ENCODE data around the gene MPST.
"Not testable (repeated sequence)": the region's sequence is repeated elsewhere in the genome, so short reads cannot be mapped to it uniquely, and the experiment has no call there.

Gene MPST

DNA sequence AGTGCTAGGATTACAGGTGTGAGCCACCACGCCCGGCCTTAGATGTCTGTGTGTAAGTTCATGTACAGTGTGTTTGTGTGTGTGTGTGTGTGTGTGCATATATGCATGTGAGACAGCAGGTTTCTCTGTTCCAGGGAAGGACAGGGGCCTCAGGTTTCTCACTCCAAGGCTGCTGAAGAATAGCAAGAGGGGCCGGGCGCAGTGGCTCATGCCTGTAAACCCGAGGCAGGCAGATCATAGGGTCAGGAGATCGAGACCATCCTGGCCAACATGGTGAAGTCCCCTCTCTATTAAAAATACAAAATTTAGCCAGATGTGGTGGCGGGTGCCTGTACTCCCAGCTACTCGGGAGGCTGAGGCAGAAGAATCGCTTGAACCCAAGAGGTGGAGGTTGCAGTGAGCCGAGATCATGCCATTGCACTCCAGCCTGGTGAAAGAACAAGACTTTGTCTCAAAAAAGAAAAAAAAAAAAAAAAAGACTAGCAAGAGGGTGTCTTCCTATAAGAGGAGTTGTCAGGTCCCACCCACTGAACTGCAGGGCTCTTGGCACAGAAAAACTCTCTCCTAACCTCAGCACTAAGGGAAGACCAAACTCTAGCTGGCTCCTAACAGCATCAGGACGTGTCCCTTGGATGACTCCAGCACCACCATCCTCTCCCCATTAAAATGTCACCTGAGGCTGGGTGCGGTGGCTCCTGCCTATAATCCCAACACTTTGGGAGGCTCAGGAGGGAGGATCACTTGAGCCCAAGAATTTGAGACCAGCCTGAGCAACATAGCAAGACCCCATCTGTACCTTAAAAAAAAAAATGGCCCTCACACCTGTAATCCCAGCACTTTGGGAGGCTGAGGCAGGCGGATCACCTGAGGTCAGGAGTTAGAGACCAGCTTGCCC lies 40.3 kb upstream of the MPST start:
- no peak for DNase-seq (ENCODE audit: low read depth)
- TF ChIP-seq, protein P1, sequence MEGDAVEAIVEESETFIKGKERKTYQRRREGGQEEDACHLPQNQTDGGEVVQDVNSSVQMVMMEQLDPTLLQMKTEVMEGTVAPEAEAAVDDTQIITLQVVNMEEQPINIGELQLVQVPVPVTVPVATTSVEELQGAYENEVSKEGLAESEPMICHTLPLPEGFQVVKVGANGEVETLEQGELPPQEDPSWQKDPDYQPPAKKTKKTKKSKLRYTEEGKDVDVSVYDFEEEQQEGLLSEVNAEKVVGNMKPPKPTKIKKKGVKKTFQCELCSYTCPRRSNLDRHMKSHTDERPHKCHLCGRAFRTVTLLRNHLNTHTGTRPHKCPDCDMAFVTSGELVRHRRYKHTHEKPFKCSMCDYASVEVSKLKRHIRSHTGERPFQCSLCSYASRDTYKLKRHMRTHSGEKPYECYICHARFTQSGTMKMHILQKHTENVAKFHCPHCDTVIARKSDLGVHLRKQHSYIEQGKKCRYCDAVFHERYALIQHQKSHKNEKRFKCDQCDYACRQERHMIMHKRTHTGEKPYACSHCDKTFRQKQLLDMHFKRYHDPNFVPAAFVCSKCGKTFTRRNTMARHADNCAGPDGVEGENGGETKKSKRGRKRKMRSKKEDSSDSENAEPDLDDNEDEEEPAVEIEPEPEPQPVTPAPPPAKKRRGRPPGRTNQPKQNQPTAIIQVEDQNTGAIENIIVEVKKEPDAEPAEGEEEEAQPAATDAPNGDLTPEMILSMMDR (IDR thresholded peaks at IDR 0.05; ENCODE audit: low read depth, low read length, missing control alignments): no peak
- H3K4me3 ChIP-seq (ENCODE audit: low read depth, low read length): no peak overlapping the region

DNA sequence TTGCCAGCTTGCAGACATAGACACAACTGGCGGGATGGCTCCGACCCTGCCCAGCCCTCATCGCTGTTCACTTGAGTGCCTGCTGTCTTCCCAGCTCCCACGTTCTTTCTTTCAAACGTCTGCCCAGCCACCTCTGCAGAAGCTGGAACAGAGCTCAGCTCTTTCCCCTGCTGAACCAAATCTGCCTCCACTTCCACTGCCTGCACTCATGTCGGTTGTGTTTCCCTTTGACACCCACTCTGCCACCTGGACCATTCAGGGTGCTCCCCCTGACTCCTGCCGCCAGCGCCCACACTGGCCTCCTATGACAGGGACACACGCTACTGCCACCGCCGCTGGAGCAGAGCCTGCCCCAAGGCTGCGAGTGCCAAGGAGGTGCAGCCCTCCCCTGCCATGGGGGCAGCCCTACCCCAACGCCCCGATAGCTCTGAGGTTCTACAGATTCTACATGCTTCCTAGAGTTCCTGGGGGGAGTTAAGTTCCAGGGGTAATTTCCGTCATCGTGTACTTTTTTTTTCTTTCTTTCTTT lies 38.2 kb upstream of the MPST start:
- TF ChIP-seq, protein P1 (IDR thresholded peaks at IDR 0.05; ENCODE audit: low read depth, low read length, missing control alignments): no peak
- DNase-seq (ENCODE audit: low read depth): no peak
- no peak overlapping the region for H3K4me3 ChIP-seq (ENCODE audit: low read depth, low read length)

DNA sequence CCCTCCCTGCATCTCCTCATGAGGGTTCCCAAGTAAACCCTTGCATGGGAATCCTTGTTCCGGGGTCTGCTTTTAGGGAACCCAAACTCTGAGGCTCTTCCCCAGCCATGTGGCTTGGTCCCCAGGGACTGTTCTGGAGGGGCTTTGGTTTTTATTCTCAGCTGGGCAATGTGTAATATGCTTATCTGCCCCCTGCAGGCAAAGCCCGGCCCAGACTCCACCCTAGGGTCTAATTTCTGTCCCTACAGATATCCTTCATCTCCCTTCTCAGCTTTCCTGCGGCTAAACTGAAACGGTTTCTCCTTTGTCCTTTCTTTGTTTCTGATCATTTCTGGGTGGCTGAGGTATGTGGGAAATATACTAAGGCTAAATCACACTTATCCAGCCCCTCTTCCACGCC lies 37.4 kb upstream of the MPST start:
- no peak overlapping the region for H3K4me3 ChIP-seq (ENCODE audit: low read depth, low read length)
- DNase-seq (ENCODE audit: low read depth): no peak
- TF ChIP-seq, protein P1 (IDR thresholded peaks at IDR 0.05; ENCODE audit: low read depth, low read length, missing control alignments): no peak

DNA sequence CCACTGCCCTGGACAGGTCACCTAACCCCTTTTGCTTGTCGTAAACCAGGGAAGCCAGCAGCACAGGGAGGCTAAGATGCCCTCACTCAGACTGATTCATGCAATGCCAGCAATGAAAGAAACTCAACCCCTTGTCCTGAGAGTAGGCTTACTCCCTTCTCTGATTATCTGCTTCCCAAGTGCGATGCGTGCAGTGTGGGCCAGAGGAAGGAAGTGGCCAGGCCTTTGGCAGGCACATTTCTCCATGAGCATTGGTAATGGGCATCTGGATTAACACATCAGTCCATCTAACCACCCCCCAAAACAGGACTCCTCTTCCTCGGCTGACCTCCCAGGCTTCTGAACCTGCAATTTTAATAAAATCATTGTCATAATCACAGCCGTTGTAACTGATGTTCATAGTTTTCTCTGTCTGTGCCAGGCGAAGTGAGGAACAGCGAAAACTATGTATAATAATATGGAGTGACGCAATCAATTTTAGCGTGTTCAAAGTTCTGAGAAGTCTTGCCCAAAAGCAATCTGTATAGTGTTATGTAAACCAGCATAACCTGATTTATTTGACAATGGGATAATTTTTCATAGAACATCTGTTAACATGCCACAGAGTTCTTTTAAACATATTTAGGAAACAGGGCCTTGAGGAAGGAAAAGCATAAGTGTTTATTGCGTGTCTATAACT lies 34.2 kb upstream of the MPST start:
- H3K4me3 ChIP-seq (ENCODE audit: low read depth, low read length): no peak overlapping the region
- TF ChIP-seq, protein P1 (IDR thresholded peaks at IDR 0.05; ENCODE audit: low read depth, low read length, missing control alignments): no peak
- no peak for DNase-seq (ENCODE audit: low read depth)

DNA sequence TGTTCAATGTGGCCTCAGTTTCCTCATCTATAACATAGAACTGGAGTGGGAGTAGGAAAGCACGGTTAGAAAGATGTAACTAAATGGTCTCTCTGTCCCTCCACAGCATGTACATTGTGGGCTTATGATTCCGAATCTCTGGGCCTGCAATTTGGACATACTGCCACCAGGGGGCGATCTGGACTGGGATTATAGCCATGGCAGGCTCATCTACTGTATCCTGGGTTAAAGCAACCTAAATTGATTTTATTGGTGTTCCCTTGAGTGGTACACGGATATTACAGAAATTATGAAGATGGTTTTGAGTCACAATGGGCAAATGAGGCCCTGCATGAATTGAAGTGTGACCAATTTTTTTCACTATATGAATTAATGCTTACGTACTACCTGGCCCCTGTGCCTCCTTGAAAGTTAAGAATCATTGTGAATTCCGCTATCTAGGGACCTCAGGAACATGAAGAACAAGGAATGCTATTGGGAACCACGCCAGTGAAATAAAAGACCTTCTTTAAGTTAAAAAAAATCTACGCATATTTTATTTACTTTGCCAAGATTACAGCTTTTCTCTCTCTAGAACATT lies 33.2 kb upstream of the MPST start:
- no peak for DNase-seq (ENCODE audit: low read depth)
- TF ChIP-seq, protein P1 (IDR thresholded peaks at IDR 0.05; ENCODE audit: low read depth, low read length, missing control alignments): peak; percentile 79

DNA sequence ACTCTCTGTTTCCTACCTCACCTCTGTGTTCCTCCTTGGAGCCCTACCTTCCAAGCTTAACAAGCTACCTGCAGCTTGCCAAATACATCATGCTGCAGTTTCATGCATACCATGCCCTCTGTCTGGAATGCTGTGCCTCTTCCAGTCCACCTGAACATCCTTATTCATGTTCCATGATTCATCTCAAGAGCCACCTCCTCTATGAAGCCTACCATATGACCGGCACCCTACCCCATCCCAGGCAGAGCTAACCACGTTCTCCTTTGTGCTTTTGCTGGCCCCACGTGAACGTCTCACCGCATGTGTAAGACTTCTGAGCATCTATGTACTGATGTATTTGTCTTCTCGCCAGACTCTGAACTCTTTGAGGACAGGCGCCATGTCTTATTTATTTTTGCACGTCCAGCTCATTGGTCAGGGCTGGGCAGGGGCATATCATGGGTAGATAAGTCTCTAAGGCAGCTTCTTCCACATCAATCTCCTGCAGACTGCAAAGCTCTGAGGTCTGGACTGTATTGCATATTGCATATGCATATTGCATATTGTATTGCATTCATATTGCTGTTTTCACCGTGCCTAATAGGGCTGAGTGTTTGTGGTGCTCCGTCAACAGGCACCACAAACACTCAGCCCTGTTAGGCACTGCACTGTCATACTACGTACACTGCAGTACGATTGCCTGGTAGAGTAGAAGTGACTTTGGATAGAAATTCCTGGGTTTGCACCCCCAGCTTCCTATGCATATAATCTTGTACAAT lies 31.3 kb upstream of the MPST start:
- H3K4me3 ChIP-seq (ENCODE audit: low read depth, low read length): no peak overlapping the region
- DNase-seq (ENCODE audit: low read depth): no peak
- TF ChIP-seq, protein P1 (IDR thresholded peaks at IDR 0.05; ENCODE audit: low read depth, low read length, missing control alignments): no peak

More for the DNA sequence above, 33.2 kb upstream of the MPST start:
- H3K4me3 ChIP-seq (ENCODE audit: low read depth, low read length): no peak overlapping the region

DNA sequence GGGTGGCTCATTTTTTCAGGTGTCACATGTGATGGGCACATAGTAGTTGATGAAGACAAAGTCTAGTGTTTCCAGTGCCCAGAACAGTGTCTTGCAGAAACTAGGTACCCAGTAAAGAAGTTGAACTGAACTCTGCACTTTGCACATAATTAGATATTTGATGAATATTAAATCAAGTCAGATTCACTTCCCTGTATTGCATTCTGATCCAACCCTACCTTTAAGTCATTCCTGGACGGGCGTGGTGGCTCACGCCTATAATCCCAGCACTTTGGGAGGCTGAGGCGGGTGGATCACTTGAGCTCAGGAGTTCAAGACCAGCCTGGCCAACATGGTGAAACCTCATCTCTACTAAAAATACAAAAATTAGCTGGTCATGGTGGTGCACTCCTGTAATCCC lies 30.5 kb upstream of the MPST start:
- DNase-seq (ENCODE audit: low read depth): not testable (repeated sequence)

More for the DNA sequence above, 30.5 kb upstream of the MPST start:
- not testable (repeated sequence) for H3K4me3 ChIP-seq (ENCODE audit: low read depth, low read length)

Data from GM12864 (cell line).